NCI-H526 treated with DMSO at 0.1 percent for 48 hours (cell line): Measurements from ENCODE around the gene MRPS18A.
"Not testable (repeated sequence)": the region's sequence is repeated elsewhere in the genome, so short reads cannot be mapped to it uniquely, and the experiment has no call there.

Source experiments
- DNase-seq: peaks from one replicate; lab custom pipeline; 2025; lab: John Stamatoyannopoulos, UW

The MRPS18A gene

GRCh38 chr6:43671011-43671800 lies 16.4 kb downstream of the MRPS18A start:
- no peak for DNase-seq

GRCh38 chr6:43670623-43670986 lies 17.0 kb downstream of the MRPS18A start:
- DNase-seq, result no peak

GRCh38 chr6:43669922-43670622 lies 17.5 kb downstream of the MRPS18A start:
- DNase-seq, result no peak

GRCh38 chr6:43669050-43669921 lies 18.3 kb downstream of the MRPS18A start:
- DNase-seq, result no peak

GRCh38 chr6:43668151-43669028 lies 19.2 kb downstream of the MRPS18A start:
- DNase-seq, result peak; percentile 24

DNA sequence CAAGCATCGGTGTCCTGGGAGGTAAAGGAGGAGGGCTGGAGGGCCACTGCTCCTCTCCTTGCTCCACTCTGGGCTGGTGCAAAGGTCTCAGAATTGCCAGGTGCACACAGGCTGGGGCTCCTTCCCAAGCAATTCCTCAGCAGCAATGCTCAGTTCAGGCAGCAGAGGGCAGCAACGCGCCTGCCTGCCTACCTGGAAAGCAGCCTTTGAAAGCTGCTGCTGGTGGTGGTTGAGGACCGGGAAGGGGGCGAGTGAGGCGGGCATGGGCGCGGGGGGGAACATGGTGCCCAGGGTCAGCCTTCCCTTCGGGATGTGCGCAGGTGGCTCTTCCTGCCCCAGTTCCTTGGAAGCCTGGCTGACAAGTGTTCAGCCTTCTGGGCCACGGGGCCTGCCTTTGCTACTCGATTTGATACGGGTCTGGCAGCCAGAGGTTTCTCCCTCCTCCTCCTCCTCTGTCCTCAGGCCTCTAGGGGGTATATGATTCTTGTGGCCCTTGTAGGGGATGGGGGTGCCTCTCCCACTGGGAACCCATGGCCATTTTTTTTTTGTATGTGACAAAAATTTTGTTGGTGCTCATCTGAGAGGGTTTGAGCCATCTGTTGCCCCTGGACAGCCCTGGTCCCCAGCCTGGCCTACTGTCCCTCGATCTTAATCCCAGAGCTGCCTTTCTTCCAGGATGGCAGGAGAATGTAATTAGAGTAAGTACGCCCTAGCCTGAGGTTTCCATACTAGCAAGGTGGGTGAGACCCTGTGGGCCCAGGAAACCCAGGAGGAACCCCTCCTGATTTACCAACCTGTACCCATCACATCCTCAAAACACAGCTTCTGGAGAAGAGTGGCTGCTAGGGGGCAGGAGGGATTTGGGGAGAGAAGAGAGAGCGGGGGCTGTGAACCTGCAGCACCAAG lies 20.1 kb downstream of the MRPS18A start:
- peak; percentile 64 for DNase-seq

DNA sequence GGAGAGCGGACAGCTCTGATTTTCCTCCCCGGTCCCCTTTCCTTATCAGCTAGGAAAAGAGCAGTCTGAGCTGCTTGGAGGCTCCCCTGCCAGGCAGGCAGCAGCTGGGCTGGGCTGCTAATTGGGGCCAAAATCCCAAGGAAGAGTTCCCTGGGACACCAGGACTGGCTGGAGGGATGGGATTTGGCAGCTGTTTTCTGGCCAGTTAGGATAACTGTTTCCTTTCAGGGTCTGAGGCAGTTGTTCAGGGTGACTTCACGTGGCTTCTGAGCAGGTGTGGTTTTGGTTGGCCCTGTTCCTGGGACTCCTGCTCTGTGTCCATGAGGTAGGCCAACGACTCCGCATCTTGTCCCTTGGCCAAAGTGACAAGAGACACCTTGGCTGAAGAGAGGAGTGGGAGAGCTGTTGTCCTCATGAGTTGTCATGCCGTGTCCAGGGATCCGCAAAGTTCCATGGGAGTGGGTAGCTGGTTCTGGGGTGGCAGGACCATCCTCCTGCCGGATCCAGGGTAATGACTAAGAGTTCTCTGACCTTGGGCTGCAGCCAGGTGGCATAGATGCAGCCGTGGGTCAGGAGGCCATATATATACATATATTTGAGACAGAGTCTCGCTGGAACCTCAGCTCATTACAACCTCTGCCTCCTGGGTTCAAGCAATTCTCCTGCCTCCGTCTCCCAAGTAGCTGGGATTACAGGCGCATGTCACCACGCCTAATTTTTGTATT lies 21.2 kb downstream of the MRPS18A start:
- DNase-seq, result no peak

DNA sequence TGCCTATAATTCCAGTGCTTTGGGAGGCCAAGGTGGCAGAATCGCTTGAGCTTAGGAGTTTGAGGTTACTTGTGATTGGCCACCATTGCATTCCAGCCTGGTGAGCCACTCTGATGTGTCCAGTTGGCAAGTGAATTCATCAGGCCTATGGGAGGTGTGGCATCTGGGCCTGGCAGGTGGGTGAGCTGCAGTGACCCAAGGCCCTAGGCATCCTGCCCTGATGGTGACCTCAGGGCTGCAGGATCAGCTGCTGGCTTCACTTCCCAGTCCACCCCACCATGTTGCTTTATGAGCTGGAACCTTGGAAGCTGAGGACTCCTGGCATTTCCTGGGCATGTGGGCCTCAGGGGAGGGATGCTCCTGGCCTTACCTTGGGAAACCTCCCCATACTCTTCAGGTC lies 22.2 kb downstream of the MRPS18A start:
- no peak for DNase-seq

DNA sequence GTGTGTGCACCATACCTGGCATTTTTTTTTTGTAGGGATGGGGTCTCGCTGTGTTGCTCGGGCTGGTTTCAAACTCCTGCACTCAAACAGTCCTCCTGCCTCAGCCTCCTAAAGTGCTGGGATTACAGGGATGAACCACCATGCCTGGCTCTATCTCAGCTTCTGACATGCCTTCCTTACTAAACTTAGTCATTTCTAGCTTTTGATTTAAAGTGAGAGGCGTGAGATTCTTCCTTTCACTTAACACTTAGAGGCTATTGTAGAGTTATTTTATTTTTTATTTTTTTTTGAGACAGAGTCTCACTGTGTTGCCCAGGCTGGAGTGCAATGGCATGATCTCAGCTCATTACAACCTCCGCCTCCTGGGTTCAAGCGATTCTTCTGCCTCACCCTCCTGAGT lies 24.6 kb downstream of the MRPS18A start:
- DNase-seq, result not testable (repeated sequence)

GRCh38 chr6:43658161-43658560 lies 29.4 kb downstream of the MRPS18A start:
- DNase-seq, result no peak

DNA sequence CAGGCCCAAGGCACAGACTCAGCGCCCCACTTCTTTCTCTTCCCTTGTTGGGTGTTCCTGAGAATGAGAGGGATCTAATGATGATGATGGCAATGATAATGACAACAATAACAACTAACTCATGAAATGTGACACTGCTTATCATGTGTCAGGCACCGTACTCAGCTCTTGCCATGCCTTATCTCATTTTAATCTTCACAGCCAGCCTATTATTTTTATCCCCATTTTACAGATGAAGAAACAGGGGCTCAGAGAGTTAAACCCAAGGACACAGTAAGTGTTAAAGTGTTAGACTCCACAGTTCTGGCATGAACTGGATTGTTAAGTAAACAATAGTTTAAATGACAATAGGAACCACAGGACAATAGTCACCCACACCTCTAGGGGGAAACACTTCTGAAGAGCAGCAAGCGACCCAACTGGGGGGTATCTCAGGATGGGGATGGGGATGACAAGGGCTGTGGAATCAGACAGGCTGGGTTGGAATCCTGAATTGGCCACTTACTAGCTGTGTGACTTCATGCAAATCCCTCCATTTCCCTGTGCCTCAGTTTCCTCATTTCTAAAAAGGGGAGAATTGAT lies 30.3 kb downstream of the MRPS18A start:
- no peak for DNase-seq

DNA sequence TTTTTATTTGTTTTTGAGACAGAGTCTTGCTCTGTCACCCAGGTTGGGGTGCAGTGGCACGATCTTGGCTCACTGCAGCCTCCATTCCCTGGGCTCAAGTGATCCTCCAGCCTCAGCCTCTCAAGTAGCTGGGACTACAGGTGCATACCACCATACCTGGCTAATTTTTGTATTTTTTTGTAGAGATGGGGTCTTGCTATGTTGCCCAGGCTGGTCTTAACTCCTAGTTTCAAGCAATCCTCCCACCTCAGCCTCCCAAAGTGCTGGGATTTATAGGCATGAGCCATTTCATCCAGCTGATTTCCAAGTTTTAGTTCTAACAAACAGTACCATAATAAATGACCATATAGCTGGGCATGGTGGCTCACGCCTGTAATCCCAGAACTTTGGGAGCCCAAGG lies 34.8 kb downstream of the MRPS18A start:
- DNase-seq, result not testable (repeated sequence)

DNA sequence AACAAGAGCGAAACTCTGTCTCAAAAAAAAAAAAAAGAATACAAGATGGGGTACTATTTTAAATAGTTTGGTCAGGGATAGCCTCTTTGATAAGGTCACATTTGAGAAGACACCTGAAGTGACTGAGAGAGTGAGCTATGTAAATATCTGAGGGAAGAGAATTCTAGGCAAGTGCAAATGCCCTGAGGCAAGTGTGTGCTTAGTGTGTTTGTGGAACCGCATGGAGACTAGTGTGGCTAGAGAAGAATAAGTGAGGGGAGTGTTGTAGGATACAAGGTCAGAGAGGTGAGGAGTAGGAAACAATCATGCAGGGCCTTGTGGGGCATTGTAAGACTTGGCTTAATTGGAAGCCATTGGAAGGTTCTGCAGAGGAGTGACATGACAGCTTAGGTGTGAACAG lies 39.3 kb downstream of the MRPS18A start:
- no peak for DNase-seq

DNA sequence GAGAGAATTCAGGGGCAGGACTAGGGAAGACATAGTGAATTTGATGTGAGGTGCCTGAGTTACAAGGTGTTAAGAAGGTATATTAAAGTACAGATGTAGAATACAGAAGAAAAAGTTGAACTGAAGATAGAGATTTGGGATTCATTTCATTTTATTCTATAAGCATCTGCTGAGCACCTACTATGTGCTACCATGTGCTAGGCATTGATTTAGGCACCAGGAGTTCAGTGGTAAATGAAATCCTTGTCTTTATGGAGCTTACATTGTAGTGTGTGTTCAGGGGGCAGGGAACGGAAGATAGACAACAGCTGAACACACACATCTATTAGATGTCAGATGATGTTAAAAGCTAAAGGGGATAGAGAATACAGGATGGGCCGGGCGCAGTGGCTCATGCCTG lies 40.0 kb downstream of the MRPS18A start:
- no peak for DNase-seq

DNA sequence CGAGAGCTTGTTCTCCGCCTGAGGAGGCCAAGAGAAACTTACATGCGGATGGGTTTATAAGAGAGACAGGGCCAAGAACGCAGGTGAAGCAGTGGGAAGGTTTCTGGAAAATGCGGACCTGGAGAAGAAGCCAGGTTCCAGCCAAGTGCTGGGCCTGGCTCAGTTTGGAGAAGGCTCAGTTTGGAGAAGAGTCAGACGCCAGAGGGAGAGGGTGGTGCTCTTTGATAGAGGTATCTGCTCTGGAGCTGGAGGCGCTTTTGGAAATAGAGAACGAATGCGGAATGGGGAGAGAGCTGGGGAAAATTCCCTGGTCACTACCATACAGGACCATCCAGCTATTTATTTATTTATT lies 42.0 kb downstream of the MRPS18A start:
- no peak for DNase-seq

GRCh38 chr6:43644940-43645612 lies 42.5 kb downstream of the MRPS18A start, which contains the start of gene RSPH9:
Gene RSPH9 (plus strand): TSS chr6:43645036. CDS start chr6:43645099, 63 bp downstream.
- peak; percentile 55 for DNase-seq

DNA sequence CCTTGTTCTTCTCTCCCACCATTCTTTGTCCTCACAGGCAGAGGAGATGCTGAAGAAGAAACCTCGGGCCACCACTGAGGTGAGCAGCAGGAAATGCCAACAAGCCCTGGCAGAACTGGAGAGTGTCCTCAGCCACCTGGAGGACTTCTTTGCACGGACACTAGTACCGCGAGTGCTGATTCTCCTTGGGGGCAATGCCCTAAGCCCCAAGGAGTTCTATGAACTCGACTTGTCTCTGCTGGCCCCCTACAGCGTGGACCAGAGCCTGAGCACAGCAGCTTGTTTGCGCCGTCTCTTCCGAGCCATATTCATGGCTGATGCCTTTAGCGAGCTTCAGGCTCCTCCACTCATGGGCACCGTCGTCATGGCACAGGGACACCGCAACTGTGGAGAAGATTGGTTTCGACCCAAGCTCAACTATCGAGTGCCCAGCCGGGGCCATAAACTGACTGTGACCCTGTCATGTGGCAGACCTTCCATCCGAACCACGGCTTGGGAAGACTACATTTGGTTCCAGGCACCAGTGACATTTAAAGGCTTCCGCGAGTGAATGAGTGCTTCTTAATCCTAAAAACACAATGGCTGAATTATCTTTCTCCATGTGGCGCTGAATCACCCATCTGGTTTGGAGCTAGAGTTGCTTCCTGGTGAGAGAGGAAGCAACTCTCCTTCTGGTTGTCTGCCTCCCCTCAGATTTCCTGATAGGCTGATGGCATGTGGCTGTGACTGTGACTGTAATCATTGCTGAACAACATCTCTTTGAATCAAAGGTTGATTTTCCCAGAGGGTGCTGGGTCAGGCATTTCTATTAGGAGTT lies 47.4 kb downstream of the MRPS18A start:
- no peak for DNase-seq

GRCh38 chr6:43636308-43636659 lies 51.3 kb downstream of the MRPS18A start:
- no peak for DNase-seq
